ENCODE data around the gene ZXDC.

DNA sequence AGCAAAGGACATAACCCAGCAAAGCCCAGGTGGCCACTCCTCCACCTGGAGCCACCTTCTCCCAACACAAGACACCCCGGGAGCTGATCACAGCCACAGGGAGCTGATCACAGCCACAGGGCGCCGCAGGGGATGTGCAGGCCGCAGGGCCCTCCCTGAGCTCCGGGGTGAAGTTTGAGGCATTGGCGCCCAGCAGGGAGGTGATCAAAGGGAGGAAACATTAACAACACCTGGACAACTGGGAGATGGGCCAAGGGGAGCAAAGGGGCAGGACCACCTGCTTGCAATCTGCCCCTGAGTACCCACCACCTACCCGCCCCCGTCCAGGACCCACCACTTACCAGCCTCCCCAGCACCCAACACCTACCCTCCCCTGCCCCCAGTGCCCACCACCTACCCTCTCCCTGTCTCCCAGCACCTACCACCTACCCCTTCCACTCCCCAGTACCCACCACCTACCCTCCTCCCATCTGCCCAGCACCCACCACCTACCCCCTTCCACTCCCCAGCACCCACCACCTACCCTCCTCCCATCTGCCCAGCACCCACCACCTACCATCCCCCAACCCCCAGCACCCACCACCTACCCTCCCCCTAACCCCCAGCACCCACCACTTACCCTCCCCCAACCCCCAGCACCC lies 39.5 kb upstream of the ZXDC start:
- TF ChIP-seq POLR2AphosphoS5 (IDR thresholded peaks at IDR 0.05) (no peak), POLR2A (IDR thresholded peaks at IDR 0.05) (no peak)

Data from suprapubic skin (tissue), 4 donors.